ENCODE measurements around the gene DPP10.

DNA sequence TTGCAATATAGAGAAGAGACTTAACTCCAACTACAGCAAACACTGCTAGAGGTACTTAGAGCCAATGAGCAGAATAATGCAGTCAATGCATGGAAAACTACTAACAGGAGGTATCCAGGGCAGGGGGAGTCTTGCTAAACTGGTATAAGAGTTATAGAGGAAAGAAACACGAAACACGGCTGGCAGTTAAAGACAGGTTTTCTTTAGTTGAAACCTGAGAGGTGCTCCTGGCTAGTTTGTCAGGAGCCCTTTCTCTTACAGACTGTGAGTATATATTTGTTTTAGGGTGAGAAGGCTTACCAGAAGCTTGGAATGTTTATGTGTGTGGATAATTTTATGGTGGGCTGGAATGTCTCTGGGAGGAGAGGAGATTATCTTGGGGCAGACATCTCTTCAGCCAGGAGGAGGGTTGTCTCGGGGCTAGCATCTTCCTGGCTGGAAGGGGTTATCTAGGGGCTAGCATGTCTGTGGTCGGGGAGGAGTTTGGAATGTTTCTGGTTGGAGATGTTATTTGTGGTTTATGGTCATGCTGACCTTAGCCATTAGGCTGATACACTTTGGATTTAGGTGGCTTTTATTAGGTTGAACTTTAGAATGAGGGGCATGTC, 1048.8 kb downstream of the DPP10 start:
- TF ChIP-seq EZH2 (IDR thresholded peaks at IDR 0.05; ENCODE audit: low read length, unreplicated experiment), result no peak
- TF ChIP-seq, protein P1, sequence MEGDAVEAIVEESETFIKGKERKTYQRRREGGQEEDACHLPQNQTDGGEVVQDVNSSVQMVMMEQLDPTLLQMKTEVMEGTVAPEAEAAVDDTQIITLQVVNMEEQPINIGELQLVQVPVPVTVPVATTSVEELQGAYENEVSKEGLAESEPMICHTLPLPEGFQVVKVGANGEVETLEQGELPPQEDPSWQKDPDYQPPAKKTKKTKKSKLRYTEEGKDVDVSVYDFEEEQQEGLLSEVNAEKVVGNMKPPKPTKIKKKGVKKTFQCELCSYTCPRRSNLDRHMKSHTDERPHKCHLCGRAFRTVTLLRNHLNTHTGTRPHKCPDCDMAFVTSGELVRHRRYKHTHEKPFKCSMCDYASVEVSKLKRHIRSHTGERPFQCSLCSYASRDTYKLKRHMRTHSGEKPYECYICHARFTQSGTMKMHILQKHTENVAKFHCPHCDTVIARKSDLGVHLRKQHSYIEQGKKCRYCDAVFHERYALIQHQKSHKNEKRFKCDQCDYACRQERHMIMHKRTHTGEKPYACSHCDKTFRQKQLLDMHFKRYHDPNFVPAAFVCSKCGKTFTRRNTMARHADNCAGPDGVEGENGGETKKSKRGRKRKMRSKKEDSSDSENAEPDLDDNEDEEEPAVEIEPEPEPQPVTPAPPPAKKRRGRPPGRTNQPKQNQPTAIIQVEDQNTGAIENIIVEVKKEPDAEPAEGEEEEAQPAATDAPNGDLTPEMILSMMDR (conservative IDR thresholded peaks at IDR 0.05; ENCODE audit: low read depth, low read length), result no peak
- no peak for TF ChIP-seq EZH2phosphoT487 (IDR thresholded peaks at IDR 0.05; ENCODE audit: borderline replicate concordance, low read length)

All from PC-3 (cell line).